Hepatocyte (in vitro differentiated cells): ENCODE measurements around the gene ETDB.
"Not testable (repeated sequence)": the region's sequence is repeated elsewhere in the genome, so short reads cannot be mapped to it uniquely, and the experiment has no call there.

ENCODE experiments used
- CTCF ChIP-seq: fragments of 200-600 bp; sonication (generic); IDR thresholded peaks from 2 replicates; pipeline ENCODE4 v1.5.1; 2016; ENCODE audit warnings: antibody characterized with exemption, mild to moderate bottlenecking; ENCODE audit not compliant: poor library complexity
- EZH2phosphoT487 ChIP-seq: fragments of 200-600 bp; sonication (generic); IDR thresholded peaks from one replicate; pipeline ENCODE4 v1.6.1; 2018; ENCODE audit warnings: antibody characterized with exemption, mild to moderate bottlenecking, low read depth, moderate library complexity; ENCODE audit not compliant: unreplicated experiment, severe bottlenecking

GRCh38 chrX:135169534-135169933 lies 49.2 kb upstream of the ETDB start:
- not testable (repeated sequence) for TF ChIP-seq CTCF, EZH2phosphoT487
